ENCODE data around the gene GGT6.
"Not testable (repeated sequence)": the region's sequence is repeated elsewhere in the genome, so short reads cannot be mapped to it uniquely, and the experiment has no call there.

The GGT6 gene

GRCh38 chr17:4591529-4591928 is 31.2 kb upstream of the GGT6 start:
- TF ChIP-seq CTCF (IDR thresholded peaks at IDR 0.05), result no peak
- no peak overlapping the region for H3K27ac ChIP-seq
- H3K4me3 ChIP-seq, result no peak overlapping the region
- DNase-seq (ENCODE audit: low spot score), result no peak

- no peak overlapping the region for H3K4me3 ChIP-seq
- no peak for DNase-seq (ENCODE audit: low spot score)
- no peak overlapping the region for H3K27ac ChIP-seq
- no peak for TF ChIP-seq CTCF (IDR thresholded peaks at IDR 0.05)
Measured at GRCh38 chr17:4590981-4591453, 30.6 kb upstream of the GGT6 start.

- H3K27ac ChIP-seq; DNase-seq (ENCODE audit: low spot score); H3K4me3 ChIP-seq: not testable (repeated sequence)
Measured at GRCh38 chr17:4590042-4590441, 29.7 kb upstream of the GGT6 start.

- no peak for TF ChIP-seq CTCF (IDR thresholded peaks at IDR 0.05)
- DNase-seq (ENCODE audit: low spot score), result no peak
- no peak overlapping the region for H3K27ac ChIP-seq
- no peak overlapping the region for H3K4me3 ChIP-seq
Measured at GRCh38 chr17:4588898-4589625, 28.7 kb upstream of the GGT6 start.

GRCh38 chr17:4588391-4588790 is 28.0 kb upstream of the GGT6 start:
- no peak for DNase-seq (ENCODE audit: low spot score)
- no peak for TF ChIP-seq CTCF (IDR thresholded peaks at IDR 0.05)
- Histone ChIP-seq H3K4me3 (no peak overlapping the region), H3K27ac (peak overlapping the region in 1 of 2 donors; percentile 1)

GRCh38 chr17:4587803-4588202 is 27.4 kb upstream of the GGT6 start:
- DNase-seq (ENCODE audit: low spot score), result no peak
- no peak overlapping the region for H3K4me3 ChIP-seq
- TF ChIP-seq CTCF (IDR thresholded peaks at IDR 0.05), result no peak
- H3K27ac ChIP-seq, result peak overlapping the region in 1 of 2 donors; percentile 1

GRCh38 chr17:4587195-4587594 is 26.8 kb upstream of the GGT6 start:
- DNase-seq (ENCODE audit: low spot score), result no peak
- Histone ChIP-seq H3K4me3 (no peak overlapping the region), H3K27ac (no peak overlapping the region)
- TF ChIP-seq CTCF (IDR thresholded peaks at IDR 0.05), result no peak
